Fibroblast of skin of left quadriceps (primary cell): ENCODE results near the gene HMCES.
A peak's percentile ranks its signal among the peaks of the same experiment; 100 is the strongest.
"Not testable (repeated sequence)": the region's sequence is repeated elsewhere in the genome, so short reads cannot be mapped to it uniquely, and the experiment has no call there.

Experiments used
- DNase-seq, 2 experiments: peaks; one replicate each; pipeline ENCODE4 v3.0.0-alpha.2; 2013; ENCODE audit warnings: low read depth in 2 of 2

The HMCES gene

GRCh38 chr3:129257609-129258008, 21.1 kb upstream of the HMCES start:
- DNase-seq: no peak

GRCh38 chr3:129259612-129260477, 18.8 kb upstream of the HMCES start:
- DNase-seq: no peak

GRCh38 chr3:129260606-129261005, 18.1 kb upstream of the HMCES start:
- DNase-seq: no peak

- DNase-seq: no peak
Measured at GRCh38 chr3:129261894-129262293, 16.8 kb upstream of the HMCES start.

GRCh38 chr3:129263161-129263910, 15.3 kb upstream of the HMCES start:
- DNase-seq: no peak

GRCh38 chr3:129264994-129265393, 13.7 kb upstream of the HMCES start:
- not testable (repeated sequence) for DNase-seq

GRCh38 chr3:129266651-129267050, 12.0 kb upstream of the HMCES start:
- DNase-seq: no peak

- no peak for DNase-seq
Measured at GRCh38 chr3:129268396-129268795, 10.3 kb upstream of the HMCES start.

- DNase-seq: no peak
Measured at GRCh38 chr3:129271674-129272073, 7.0 kb upstream of the HMCES start.

GRCh38 chr3:129276385-129276784, 2.3 kb upstream of the HMCES start:
- DNase-seq: no peak

GRCh38 chr3:129277829-129278271, 820 bp upstream of the HMCES start:
- DNase-seq: no peak

GRCh38 chr3:129278966-129279906, 566 bp downstream of the HMCES start:
- no peak for DNase-seq

- DNase-seq: no peak
Measured at GRCh38 chr3:129280183-129280582, 1.5 kb downstream of the HMCES start.

- no peak for DNase-seq
Measured at GRCh38 chr3:129281726-129282125, 3.1 kb downstream of the HMCES start.

- DNase-seq: no peak
Measured at GRCh38 chr3:129282727-129283327, 4.2 kb downstream of the HMCES start.

GRCh38 chr3:129286081-129286480, 7.4 kb downstream of the HMCES start:
- no peak for DNase-seq

- no peak for DNase-seq
Measured at GRCh38 chr3:129288446-129288845, 9.8 kb downstream of the HMCES start.

GRCh38 chr3:129289201-129289921, 10.7 kb downstream of the HMCES start:
- no peak for DNase-seq

GRCh38 chr3:129291236-129291886, 12.7 kb downstream of the HMCES start:
- DNase-seq: peak in 1 of 2 experiments; percentile 44

GRCh38 chr3:129295286-129295685, 16.6 kb downstream of the HMCES start:
- DNase-seq: no peak
